ENCODE measurements around the gene ZNF892. TPM values are rescaled to one million over a fixed set of nuclear protein-coding genes. Genes with fewer than 3 reads are reported as not detected.

ZNF892 gene
- total and polyA plus RNA-seq, 2 of the 4 experiments (the other 2 are of a cell fraction) = 0.46 to 2.7 TPM

DNA sequence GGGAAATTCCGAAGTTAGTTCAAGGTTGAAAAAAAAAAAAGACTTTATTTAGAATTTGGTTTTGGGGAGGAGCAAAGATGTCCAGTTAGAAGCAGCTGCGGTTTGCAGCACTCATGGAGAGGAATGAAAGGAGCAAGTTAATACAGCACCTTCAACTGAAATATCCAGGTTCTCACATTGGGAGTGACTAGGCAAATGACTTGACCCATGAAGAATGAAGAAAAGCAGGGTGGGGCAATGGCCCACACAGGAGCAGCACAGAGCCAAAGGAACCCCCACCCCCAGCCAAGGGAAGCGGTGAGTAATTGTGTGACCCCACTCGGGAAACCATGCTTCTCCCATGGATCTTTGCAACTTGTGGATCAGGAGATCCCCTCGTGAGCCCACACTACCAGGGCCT is 32.8 kb downstream of the ZNF892 start:
- Histone ChIP-seq H3K4me3 (ENCODE audit: insufficient read depth, low read depth, low read length) (no peak overlapping the region), H3K4me2 (ENCODE audit: low read depth, low read length) (no peak overlapping the region), H2AK9ac (replicated peaks; ENCODE audit: low read depth, low read length, poor library complexity) (no peak overlapping the region), H2AK5ac (ENCODE audit: low read depth, low read length) (no peak overlapping the region), H3K9me3 (ENCODE audit: control insufficient read depth, insufficient read depth, low read length) (peaks cover 11% of the 10 kb centered on the region), H3K4ac (ENCODE audit: low read depth, low read length) (no peak overlapping the region), H4K91ac (ENCODE audit: insufficient read depth, low read depth, low read length) (no peak overlapping the region), H4K5ac (ENCODE audit: low read depth, low read length) (no peak overlapping the region), H2BK20ac (ENCODE audit: low read depth, low read length) (no peak overlapping the region), H3K23ac (ENCODE audit: low read depth, low read length) (no peak overlapping the region), H3K9me1 (ENCODE audit: insufficient read depth, low read length) (no peaks in the 10 kb centered on the region), H3K9ac (ENCODE audit: low read depth, low read length) (no peak overlapping the region), H3K56ac (ENCODE audit: extremely low read depth, insufficient read depth, low read length) (no peak overlapping the region), H3K4me1 (ENCODE audit: control insufficient read depth, insufficient read depth, low read length) (no peaks in the 10 kb centered on the region), H2BK5ac (ENCODE audit: low read depth, low read length, poor library complexity, severe bottlenecking) (no peak overlapping the region), H4K8ac (ENCODE audit: low read depth in 2 of 2, low read length in 2 of 2) (no peak overlapping the region), H3K79me1 (ENCODE audit: low read depth in 1 of 2, low read length in 2 of 2) (no peaks in the 10 kb centered on the region), H3K36me3 (ENCODE audit: control insufficient read depth, insufficient read depth, low read length) (no peaks in the 10 kb centered on the region), H2BK120ac (ENCODE audit: low read depth, low read length) (no peak overlapping the region), H3K27me3 (ENCODE audit: control insufficient read depth, insufficient read depth, low read length) (no peaks in the 10 kb centered on the region), H3K14ac (replicated peaks; ENCODE audit: low read depth, low read length) (no peak overlapping the region), H3K27ac (ENCODE audit: insufficient read depth, low read length) (no peak overlapping the region), H4K20me1 (ENCODE audit: insufficient read depth, low read length) (no peaks in the 10 kb centered on the region), H2BK15ac (ENCODE audit: low read depth, low read length) (no peak overlapping the region), H2AFZ (replicated peaks; ENCODE audit: low read length, poor library complexity) (no peak overlapping the region), H3K18ac (ENCODE audit: low read depth, low read length) (no peak overlapping the region)
- CTCF ChIA-PET = interaction anchor here (0.6 kb wide), 1 partner anchor 9 kb away, joined by 5 read pairs; no protein-coding TSS in a partner anchor
- ATAC-seq (ENCODE audit: low read depth) (no peak), DNase-seq (no peak)
- intact Hi-C loops (cut with micrococcal nuclease) = no loop called here
- whole genome bisulfite sequencing, 2 experiments (ENCODE audit: extremely low coverage in 2 of 2, insufficient read length in 1 of 2) = no CpG with 5 or more reads among the region's 5 CpGs
- dilution Hi-C loops (cut with HindIII; ENCODE audit: low sequenced_read_pairs, unreplicated experiment) = no loop called here
- TF ChIP-seq RAD21 (IDR thresholded peaks at IDR 0.05; ENCODE audit: low read length) (no peak), NFE2L2 (IDR thresholded peaks at IDR 0.05; ENCODE audit: low read depth, low read length) (no peak), FOS (IDR thresholded peaks at IDR 0.05; ENCODE audit: low read depth, low read length) (no peak), RFX5 (IDR thresholded peaks at IDR 0.05; ENCODE audit: low read depth, low read length) (no peak), SMC3 (IDR thresholded peaks at IDR 0.05; ENCODE audit: low read depth, low read length) (no peak), CEBPB (IDR thresholded peaks at IDR 0.05; ENCODE audit: low read depth, low read length) (no peak), MAZ (IDR thresholded peaks at IDR 0.05; ENCODE audit: borderline replicate concordance, low read depth, low read length) (no peak), RCOR1 (IDR thresholded peaks at IDR 0.05; ENCODE audit: insufficient replicate concordance, low read length) (no peak)
- in situ Hi-C loops (cut with MboI; ENCODE audit: low sequenced_read_pairs) = no loop called here
- POLR2A ChIA-PET (ENCODE audit: unreplicated experiment) = no interaction called here
- BruUV-seq (replicated peaks) = no TSS peak
